GDM1 (cell line): Measurements from ENCODE around the gene CDA.

Source experiments
- DNase-seq: peaks from one replicate; lab custom pipeline; 2025; lab: John Stamatoyannopoulos, UW

CDA gene

GRCh38 chr1:20615946-20616846 is 27.3 kb downstream of the CDA start:
- DNase-seq: no peak

- DNase-seq: no peak
These were observed 28.1 kb downstream of the CDA start for GRCh38 chr1:20616847-20617487.

GRCh38 chr1:20618550-20618949 is 29.7 kb downstream of the CDA start:
- DNase-seq: no peak

- no peak for DNase-seq
These were observed 31.1 kb downstream of the CDA start for GRCh38 chr1:20619999-20620398.

- DNase-seq: no peak
These were observed 32.1 kb downstream of the CDA start for GRCh38 chr1:20621012-20621411.

GRCh38 chr1:20624709-20625108 is 35.8 kb downstream of the CDA start:
- DNase-seq: no peak

GRCh38 chr1:20625176-20626097 is 36.5 kb downstream of the CDA start:
- DNase-seq: no peak

- no peak for DNase-seq
These were observed 37.2 kb downstream of the CDA start for GRCh38 chr1:20626098-20626427.

GRCh38 chr1:20626524-20626923 is 37.6 kb downstream of the CDA start:
- DNase-seq: no peak

GRCh38 chr1:20630729-20631128 is 41.8 kb downstream of the CDA start:
- DNase-seq: no peak

- DNase-seq: no peak
These were observed 43.5 kb downstream of the CDA start for GRCh38 chr1:20632386-20632785.

- peak; percentile 76 for DNase-seq
These were observed 44.5 kb downstream of the CDA start, which contains the start of gene PINK1 for GRCh38 chr1:20633190-20634064. PINK1 (plus strand) TSS chr1:20633458; CDS start chr1:20633549, 91 bp downstream.

GRCh38 chr1:20634065-20634593 is 45.2 kb downstream of the CDA start:
- no peak for DNase-seq

- DNase-seq: peak; percentile 9
These were observed 45.7 kb downstream of the CDA start for GRCh38 chr1:20634594-20635084.

- no peak for DNase-seq
These were observed 48.0 kb downstream of the CDA start for GRCh38 chr1:20636785-20637347.

- DNase-seq: peak; percentile 9
These were observed 51.3 kb downstream of the CDA start for GRCh38 chr1:20640183-20640597.

GRCh38 chr1:20641975-20642374 is 53.1 kb downstream of the CDA start:
- DNase-seq: no peak

GRCh38 chr1:20643080-20643479 is 54.2 kb downstream of the CDA start:
- no peak for DNase-seq

GRCh38 chr1:20644416-20644815 is 55.5 kb downstream of the CDA start:
- no peak for DNase-seq

- no peak for DNase-seq
These were observed 56.5 kb downstream of the CDA start for GRCh38 chr1:20645414-20645813.

GRCh38 chr1:20648438-20648837 is 59.5 kb downstream of the CDA start:
- no peak for DNase-seq
